GM19328 (cell line): Measurements from ENCODE around the gene CLEC2A.

Experiments used
- ATAC-seq: cut with Tn5 transposase; IDR thresholded peaks from one replicate; pipeline ENCODE4 v1.9.1; 2021; ENCODE audit warnings: mild to moderate bottlenecking, moderate library complexity; ENCODE audit not compliant: unreplicated experiment

Gene CLEC2A

DNA sequence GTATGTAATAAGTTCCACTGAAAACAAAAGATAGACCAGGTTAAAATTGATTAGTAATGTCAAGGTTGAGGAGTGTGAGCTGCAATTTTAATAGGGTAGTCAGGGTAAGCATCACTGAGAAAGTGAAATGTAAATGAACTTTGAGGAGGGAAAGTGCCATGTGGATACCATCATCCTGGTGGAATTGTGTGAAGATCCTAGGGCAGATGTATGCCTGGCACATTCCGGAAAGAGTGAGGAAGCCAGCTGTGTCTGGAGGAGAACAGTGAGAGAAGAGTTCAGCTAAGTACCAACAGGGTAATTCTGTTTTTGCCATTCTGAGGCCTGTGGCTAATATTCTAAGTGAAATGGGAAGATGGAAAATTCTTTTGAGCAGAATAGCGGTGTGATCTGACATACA lies 2.9 kb upstream of the CLEC2A start:
- ATAC-seq = no peak

DNA sequence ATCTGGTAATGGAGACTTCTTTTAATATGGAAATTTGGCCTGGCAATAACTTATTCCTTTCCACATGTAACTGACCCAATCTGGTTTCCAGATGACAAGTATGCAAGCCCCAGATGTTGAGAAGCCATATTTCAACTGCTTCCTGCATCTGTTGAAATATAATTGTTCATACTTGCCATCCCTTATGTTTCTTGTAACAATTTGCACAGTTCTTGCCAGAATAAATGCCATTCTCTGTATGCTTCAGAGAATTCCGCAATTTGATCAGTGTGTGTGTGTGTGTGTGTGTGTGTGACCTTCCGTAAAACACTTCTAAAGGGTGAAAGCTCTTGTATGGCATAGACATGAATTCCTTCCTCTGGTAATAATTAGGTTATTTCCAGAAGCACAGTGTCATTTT lies 1.8 kb upstream of the CLEC2A start:
- no peak for ATAC-seq

DNA sequence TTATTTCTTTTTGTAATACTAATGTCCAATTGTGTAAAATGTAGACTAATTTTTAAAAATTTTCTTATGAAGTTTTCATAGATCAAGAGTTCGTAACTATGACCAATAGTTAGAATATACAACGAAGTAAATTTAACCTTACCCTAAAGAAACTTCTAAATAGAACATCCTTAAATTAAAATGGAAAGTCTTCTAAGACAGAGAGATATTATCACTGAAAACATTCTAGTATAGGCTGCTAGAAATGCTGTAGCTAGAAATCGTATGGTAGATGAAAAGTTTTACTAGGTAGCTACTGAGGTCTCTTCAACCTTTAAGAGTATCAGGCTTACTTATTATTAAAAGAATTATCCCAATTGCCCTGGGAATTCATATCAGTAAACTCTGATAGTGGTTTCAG lies 925 bp downstream of the CLEC2A start:
- ATAC-seq = no peak

DNA sequence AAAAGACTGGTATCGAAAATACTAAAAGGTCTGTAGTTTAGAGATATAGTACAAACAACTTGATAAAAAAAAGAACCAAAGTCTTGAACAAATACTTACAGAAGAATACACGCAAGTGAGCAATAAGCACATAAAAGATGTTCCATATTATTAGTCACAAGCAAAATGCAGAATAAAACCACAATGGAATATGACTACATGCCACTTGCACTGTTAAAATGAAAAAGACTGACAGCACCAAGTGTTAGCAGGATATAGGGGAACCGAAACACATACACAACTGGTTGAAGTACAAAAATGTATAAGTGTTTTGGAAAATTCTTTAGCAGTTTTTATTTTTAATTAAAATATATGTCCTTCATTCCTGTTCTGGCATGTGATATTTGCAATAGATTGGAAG lies 3.6 kb downstream of the CLEC2A start:
- no peak for ATAC-seq

DNA sequence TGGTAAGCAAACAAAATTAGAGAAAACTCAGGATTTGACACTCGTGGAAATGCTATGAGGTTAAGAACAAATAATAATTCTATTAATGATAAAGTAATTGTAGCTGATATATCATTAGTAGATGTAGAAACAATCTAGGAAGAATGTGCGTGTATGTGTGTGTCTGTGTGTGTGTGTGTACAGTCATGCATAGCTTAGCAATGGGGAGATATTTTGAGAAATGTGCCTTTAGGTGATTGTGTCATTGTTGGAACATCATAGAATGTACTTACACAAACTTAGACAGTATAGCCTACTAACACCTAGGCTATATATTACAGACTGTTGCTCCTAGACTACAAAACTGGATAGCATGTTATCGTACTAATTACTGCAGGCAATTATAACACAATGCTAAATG lies 5.3 kb downstream of the CLEC2A start:
- ATAC-seq = no peak

DNA sequence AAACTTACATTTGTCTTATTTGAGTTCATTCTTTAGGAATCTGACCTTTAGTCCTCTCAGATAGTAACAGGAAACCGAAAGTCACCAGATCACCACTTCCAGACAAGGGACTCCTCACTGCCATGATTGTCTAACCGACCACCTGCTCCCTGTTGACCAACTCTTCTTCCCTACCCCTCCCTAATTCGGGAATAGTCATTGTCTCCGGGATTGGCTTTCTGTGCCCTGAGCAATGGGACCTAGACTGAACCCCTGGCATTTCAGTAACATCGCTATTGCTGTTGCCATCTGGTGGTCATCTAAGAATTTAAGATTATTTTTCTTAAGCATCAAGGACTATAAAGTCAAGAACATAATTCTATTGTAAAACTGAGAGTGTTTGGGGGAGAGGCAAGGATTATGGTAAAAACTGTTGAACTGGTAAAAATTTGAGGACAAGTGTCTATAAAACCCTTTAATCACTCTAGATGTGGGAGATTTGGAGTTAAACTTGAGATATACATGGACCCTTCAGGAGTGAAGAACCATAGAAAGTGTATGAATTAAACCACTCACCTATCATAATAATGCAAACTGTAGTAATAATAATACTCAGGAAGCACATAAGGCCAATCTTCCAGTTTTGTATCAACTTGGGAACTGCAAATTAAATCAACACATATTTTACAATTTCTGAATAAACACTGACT lies 6.3 kb downstream of the CLEC2A start:
- no peak for ATAC-seq

DNA sequence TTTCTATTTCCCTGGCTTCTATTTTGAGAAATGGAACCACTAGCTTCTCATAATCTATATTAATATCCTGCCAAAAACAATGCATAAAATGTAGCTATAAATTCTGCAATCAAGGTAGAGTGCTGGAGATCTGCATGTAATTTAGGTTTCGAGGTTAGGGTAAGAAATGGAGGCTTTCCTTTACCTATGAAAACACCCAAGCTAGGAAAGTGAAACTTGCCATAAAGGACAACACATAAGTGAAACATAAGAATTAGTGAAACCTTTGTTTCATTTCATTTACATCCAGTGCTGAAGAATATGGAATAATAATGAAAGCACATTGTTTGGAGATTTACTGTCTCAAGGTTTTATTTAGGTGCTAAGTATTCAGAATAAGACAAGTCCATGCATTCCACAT lies 9.7 kb downstream of the CLEC2A start:
- ATAC-seq = no peak

DNA sequence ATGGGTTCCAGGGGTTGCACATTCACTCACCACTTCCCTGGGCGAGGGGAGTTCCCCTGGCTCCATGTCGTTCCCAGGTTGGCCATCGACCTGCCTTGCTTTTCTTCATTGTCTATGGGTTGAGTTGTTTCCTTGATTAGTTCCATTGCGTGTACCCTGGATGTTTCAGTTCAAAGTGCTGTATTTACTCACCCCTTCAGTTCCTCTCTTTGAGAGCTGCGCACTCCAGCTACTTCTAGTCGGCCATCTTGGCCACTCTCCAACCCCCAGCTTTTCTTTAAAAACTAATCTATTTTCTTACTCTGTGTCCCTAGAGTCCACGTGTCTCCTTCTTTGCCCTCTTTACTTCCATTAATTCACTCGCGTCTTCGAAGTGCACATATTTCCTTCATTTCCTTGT lies 11.7 kb downstream of the CLEC2A start:
- no peak for ATAC-seq

DNA sequence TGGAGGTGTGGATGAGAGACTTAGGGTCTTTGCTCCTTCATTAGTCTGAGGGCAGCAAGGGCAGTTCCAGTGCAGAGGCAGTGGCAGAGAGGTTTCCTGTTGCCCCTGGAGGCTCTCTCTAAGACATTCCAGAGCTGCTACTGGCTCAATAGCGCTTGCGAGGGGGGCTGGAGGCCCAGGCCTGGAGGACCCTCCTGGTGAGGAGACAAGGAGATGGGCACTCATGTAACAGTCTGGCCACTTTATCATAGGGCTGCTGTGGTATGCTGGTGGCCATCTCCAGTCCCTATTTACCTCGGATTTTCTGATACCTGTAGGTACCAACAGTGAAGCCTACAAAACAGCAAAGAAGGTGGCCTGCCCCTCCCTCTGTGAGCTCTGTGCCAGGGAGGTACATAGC lies 12.7 kb downstream of the CLEC2A start:
- no peak for ATAC-seq

DNA sequence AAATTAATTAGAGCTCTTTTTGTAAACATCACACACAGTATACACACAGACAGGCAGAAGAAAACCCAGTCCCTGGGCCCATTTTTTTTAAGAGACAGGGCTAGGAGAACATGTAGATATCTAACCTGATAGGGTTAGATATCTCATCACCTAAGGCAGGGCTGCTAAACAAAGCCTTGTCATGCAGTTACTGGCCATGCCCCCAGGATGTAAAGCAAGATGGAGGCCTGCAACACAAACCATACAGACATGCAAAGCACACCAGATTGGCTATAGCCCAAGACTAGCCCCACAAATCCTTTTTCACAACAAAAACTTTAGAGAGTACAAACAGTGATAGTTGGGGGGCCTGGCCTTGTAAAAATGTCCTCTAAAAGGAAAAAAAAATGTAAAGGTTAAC lies 20.5 kb downstream of the CLEC2A start:
- ATAC-seq = no peak

DNA sequence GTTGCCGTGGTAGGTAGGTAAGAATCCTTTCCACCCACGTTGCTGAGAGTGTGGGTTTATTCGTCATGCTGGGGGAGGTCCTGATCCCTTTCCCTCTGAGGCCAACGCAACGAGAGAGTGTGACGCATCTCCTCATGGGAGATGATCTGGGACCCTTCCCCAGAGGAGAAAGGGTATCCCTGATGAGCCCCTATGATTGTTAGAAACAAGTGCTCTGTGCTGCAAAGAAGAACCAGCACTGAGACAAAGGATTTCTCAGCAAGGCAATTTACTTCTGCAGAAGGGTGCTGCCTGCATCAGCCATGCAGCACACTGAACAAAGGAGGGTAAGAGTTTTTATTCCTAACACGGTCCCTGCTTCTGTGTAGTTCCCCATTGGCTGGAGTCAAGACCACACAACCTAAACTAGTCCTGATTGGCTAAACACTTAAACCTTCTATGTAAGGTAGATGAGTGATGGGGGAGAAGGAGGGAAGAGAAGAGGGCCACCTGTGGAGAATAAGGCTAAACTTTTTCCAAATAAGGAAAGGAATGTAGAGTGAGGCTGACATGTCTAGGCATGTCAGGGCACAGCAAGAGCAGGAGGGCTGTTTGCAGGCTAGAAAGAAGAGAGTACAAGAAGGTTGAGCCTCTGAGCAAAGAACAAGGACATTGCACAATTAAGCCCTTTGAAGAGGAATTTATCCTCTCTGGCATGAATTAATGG lies 21.3 kb downstream of the CLEC2A start:
- no peak for ATAC-seq

DNA sequence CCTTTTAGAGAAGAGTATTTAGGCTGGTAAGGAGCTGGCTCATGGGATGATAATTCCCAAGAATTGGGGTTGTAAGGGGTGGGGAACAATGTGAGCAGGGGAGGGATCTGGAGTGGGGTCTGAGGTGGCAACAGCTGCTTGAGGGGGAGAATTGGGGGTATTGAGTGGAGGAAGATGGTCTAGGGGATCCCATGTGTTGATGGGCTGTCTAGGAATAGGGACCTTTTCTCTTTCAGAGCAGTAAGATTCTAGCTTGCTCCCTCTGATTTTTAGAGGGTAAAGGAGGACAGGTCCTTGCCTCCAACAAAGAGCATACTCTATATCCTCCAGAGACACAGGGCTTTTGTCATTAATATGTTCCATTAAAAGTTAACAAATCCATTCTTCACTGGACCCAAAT lies 22.4 kb downstream of the CLEC2A start:
- no peak for ATAC-seq

DNA sequence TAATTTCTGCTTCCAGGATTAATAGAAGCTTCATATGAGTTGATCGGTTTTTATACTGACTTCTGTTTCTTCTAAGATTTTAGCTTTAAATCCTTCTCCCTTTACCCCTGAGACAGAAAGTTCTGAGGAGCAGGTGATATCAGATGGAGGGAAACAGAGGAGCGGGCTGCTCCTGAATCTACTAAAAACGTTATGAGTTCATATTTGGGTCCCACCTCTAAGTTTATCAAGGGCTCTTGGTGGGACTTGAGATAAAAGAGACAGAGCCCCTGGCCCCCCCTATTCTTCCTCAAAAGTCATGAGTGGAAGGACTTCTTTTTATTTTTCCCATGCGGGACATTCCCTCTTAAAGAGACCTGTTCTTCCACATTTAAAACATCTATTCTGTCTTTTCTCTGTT lies 23.8 kb downstream of the CLEC2A start:
- no peak for ATAC-seq

DNA sequence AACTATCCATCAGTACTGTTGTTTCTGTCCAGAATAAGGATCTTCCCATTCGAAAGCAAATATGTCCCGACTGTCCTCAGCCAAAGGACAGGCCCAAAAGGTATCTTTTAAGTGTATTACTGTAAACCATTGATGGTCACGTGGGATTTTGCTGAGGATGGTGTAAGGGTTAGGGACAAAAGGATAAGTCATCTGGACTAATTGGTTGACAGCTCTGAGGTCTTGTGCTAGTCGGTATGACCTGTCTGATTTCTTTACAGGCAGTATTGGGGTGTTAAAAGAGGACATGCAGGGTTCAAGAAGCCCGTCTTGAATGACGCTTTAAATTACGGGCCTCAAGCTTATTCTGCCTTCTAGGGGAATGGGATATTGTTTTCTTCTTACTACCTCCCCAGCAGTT lies 24.4 kb downstream of the CLEC2A start:
- no peak for ATAC-seq

DNA sequence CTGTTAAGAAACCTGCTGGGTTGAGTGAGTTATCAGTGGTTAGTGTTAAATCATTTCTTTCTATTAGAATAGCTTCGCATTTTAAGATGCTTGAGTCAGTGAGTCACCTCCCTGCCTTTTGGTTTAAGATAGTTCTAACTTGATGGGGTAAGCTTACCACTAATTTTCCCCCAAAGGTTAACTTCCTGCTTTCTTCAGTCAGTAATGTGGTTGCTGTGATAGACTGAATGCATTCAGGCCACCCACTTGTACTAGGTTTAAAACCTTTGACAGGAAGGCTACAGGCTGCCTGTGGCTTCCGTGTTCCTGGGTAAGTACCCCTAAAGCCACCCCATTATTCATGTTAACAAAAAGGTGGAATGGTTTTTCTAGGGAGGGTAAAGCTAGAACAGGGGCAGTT lies 25.3 kb downstream of the CLEC2A start:
- no peak for ATAC-seq

DNA sequence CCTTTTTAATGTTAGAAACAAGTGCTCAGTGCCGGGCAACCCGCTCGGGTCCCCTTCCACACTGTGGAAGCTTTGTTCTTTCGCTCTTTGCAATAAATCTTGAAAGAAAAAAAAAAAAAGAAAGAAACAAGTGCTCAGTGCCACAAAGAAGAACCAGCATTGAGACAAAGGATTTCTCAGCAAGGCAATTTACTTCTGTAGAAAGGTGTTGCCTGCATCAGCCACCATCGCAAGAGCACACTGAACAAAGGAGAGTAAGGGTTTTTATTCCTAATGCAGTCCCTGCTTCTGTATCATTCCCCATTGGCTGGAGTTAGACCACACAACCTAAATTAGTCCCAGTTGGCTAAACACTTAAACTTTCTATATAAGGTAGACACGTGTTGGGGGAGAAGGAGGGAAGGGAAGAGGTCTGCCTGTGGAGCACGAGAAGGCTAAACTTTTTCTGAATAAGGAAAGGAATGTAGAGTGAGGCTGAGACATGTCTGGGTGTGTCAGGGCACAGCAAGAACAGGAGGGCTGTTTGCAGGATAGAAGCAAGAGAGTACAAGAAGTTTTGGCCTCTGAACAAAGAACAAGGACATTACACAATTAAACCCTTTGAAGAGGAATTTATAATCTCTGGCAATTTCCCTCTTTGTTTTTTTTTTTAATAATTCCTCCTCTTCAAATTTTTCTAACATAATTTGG lies 29.5 kb downstream of the CLEC2A start:
- no peak for ATAC-seq

DNA sequence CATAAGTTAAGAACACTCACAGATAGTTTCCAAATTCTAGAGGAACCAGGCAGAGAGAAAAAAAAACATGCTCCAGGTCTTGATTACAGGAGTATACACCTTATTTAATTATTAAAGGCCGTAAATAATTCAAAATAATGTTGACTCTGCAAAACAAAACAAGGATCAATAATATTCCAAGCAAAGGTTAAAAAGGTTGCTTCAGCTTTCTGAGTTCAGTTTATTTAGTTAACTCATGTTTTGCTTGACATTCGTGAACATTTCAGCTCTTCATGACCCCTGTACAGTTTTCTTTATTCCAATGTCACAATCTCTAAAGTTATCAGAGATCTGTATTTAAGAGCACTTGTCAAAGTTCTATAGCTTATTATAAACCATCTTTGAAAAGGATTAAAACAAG lies 31.2 kb downstream of the CLEC2A start:
- ATAC-seq = no peak

DNA sequence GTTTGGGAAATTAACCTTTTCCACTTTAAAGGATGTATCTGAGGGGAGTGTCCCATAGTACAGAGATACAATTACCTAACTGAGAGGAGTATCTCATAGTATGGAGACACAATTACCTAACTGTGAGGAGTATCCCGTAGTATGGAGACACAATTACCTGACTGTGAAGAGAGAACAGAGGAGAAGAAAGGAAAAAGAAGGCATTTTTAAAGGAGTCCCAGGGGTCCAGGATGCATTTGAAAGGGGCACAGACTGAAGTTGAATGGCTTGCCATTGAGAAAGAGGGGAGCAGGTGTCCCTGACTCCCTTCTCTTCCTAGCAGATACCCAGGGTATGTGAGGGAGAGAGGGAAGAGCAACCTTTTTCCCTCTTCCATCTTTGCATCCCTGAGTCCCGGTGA lies 33.0 kb downstream of the CLEC2A start:
- ATAC-seq = no peak

DNA sequence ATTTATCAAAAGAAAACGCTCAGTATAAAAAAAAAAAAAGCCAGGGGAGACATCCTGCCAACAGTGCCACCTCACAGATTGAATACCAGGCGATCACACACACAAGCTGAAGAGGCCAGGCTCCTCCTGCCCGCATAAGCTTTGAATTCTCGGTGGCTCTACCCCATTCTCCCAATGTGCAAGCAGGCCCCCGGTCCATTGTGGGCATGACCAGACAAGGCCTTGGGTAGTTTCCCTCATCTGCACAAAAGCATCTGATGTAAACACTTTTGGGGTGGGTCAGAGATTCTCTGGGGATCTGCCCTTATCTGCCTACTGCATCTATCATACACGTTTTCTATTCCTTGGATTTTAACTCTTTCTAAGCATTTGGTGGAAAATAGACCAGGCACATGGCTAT lies 34.6 kb downstream of the CLEC2A start:
- ATAC-seq = no peak

DNA sequence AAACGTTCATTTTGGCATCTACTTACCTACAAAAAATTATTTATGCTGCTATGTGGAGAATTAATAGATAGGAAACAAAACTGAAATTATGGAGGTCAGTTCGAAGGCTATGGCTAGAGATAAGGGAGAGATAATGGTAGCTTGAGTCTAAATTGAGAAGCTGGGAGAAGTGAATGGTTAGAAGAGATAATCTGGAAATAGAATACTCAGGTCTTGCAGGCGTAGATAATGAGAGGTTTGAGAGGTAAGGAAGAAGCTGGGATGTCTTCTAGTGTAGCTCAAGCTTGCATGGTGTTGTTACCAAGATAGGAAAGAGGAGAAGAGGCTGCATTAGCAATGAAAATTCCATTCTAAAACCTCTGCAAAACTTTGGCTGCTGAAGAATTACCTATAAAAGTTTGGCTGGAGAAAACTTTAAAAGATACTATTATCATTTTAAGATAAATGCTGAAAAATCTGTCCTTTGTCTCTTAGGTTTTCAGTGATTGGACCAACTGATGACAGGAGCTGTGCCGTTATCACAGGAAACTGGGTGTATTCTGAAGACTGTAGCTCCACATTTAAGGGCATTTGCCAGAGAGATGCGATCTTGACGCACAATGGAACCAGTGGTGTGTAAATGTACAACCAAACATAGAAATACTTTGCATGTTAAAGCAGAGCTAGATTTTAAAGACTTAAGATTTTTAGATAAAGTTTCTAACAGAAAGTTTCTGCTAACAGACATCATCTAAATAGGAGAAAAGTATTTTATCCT lies 36.8 kb downstream of the CLEC2A start:
- ATAC-seq = no peak

DNA sequence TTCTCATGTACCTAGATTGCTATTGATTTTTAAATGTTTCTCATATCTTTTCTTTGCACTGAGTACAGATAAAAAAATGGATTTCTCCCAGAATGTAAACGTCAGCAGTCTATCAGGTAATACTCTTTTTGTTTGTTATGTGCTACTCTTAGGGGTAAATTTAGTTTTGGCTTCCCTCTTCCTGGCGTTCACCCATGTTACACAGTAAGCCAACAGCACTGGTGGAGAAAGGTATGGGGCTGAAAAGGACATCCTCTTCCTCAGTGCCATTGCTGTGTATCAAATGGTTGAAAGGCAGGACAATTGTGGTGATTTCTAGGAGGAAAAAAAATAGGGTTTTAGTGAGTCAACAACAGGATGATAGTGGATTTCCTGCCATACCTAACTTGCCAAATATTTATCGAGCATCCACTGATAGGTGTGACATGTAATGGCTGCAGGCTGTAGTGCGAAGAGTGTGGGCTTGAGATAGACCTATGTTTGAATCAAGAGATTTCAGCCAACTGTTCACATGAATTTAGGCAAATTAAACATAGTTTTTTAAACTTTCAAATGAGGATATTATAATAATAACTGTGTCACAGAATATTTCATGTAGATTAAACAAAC lies 43.4 kb downstream of the CLEC2A start:
- no peak for ATAC-seq
